Sigmoid colon (tissue), 3 donors: ENCODE measurements around the gene TDRD3.

Experiments
- POLR2A ChIP-seq, 2 donors: fragments of 450-650 bp; IDR thresholded peaks; one replicate each; pipeline ENCODE4 v1.6.1; 2016; ENCODE audit warnings: antibody characterized with exemption in 2 of 2, mild to moderate bottlenecking in 2 of 2, moderate library complexity in 2 of 2
- TF ChIP-seq, protein P1 (sequence below), 4 experiments: fragments of 450-650 bp in 3 of 4; fragments of 200-600 bp in 1 of 4; IDR thresholded peaks; one replicate each; pipeline ENCODE4 v1.5.1; 2016 to 2019; ENCODE audit warnings: antibody characterized with exemption in 4 of 4, mild to moderate bottlenecking in 3 of 4, moderate library complexity in 2 of 4

GRCh38 chr13:60358453-60358852 is 38.6 kb upstream of the TDRD3 start:
- TF ChIP-seq, protein P1, sequence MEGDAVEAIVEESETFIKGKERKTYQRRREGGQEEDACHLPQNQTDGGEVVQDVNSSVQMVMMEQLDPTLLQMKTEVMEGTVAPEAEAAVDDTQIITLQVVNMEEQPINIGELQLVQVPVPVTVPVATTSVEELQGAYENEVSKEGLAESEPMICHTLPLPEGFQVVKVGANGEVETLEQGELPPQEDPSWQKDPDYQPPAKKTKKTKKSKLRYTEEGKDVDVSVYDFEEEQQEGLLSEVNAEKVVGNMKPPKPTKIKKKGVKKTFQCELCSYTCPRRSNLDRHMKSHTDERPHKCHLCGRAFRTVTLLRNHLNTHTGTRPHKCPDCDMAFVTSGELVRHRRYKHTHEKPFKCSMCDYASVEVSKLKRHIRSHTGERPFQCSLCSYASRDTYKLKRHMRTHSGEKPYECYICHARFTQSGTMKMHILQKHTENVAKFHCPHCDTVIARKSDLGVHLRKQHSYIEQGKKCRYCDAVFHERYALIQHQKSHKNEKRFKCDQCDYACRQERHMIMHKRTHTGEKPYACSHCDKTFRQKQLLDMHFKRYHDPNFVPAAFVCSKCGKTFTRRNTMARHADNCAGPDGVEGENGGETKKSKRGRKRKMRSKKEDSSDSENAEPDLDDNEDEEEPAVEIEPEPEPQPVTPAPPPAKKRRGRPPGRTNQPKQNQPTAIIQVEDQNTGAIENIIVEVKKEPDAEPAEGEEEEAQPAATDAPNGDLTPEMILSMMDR (IDR thresholded peaks at IDR 0.05), result no peak
- TF ChIP-seq POLR2A (IDR thresholded peaks at IDR 0.05), result no peak
